IPS-15b (cell line): ENCODE measurements around the gene FARP1.
"Not testable (repeated sequence)": the region's sequence is repeated elsewhere in the genome, so short reads cannot be mapped to it uniquely, and the experiment has no call there.

Experiments used
- H3K27me3 ChIP-seq: one replicate; pipeline ENCODE4 v1.6.1; 2013; ENCODE audit warnings: low read length; ENCODE audit not compliant: control insufficient read depth, insufficient read depth
- H3K36me3 ChIP-seq: one replicate; pipeline ENCODE4 v1.6.1; 2013; ENCODE audit warnings: low read length; ENCODE audit not compliant: control insufficient read depth, insufficient read depth
- H3K4me1 ChIP-seq: one replicate; pipeline ENCODE4 v1.6.1; 2013; ENCODE audit warnings: mild to moderate bottlenecking, low read length; ENCODE audit not compliant: control insufficient read depth, insufficient read depth
- H3K4me3 ChIP-seq: one replicate; pipeline ENCODE4 v1.5.1; 2013; ENCODE audit warnings: low read depth, low read length
- H3K9ac ChIP-seq: one replicate; pipeline ENCODE4 v1.6.1; 2013; ENCODE audit warnings: low read depth, mild to moderate bottlenecking, low read length
- H3K9me3 ChIP-seq: one replicate; pipeline ENCODE4 v1.6.1; 2013; ENCODE audit warnings: mild to moderate bottlenecking, low read length; ENCODE audit not compliant: control insufficient read depth, insufficient read depth

FARP1 gene

GRCh38 chr13:98223741-98224140 is 80.8 kb downstream of the FARP1 start:
- no peak overlapping the region for H3K9ac ChIP-seq
- H3K4me1 ChIP-seq = no peaks in the 10 kb centered on the region
- no peaks in the 10 kb centered on the region for H3K27me3 ChIP-seq
- H3K36me3 ChIP-seq = no peaks in the 10 kb centered on the region
- H3K9me3 ChIP-seq = no peaks in the 10 kb centered on the region
- no peak overlapping the region for H3K4me3 ChIP-seq

GRCh38 chr13:98224557-98224956 is 81.7 kb downstream of the FARP1 start:
- Histone ChIP-seq H3K36me3 (no peaks in the 10 kb centered on the region), H3K9me3 (no peaks in the 10 kb centered on the region), H3K27me3 (no peaks in the 10 kb centered on the region), H3K4me1 (no peaks in the 10 kb centered on the region), H3K4me3 (no peak overlapping the region), H3K9ac (no peak overlapping the region)

GRCh38 chr13:98225036-98225940 is 82.4 kb downstream of the FARP1 start:
- Histone ChIP-seq H3K36me3 (no peaks in the 10 kb centered on the region), H3K27me3 (no peaks in the 10 kb centered on the region), H3K9ac (no peak overlapping the region), H3K4me3 (no peak overlapping the region), H3K9me3 (no peaks in the 10 kb centered on the region), H3K4me1 (no peaks in the 10 kb centered on the region)

GRCh38 chr13:98226496-98226895 is 83.6 kb downstream of the FARP1 start:
- H3K4me1 ChIP-seq = no peaks in the 10 kb centered on the region
- H3K9ac ChIP-seq = no peak overlapping the region
- no peaks in the 10 kb centered on the region for H3K9me3 ChIP-seq
- H3K4me3 ChIP-seq = no peak overlapping the region
- H3K36me3 ChIP-seq = no peaks in the 10 kb centered on the region
- H3K27me3 ChIP-seq = no peaks in the 10 kb centered on the region

- Histone ChIP-seq H3K36me3 (no peaks in the 10 kb centered on the region), H3K9ac (no peak overlapping the region), H3K4me1 (no peaks in the 10 kb centered on the region), H3K4me3 (no peak overlapping the region), H3K9me3 (no peaks in the 10 kb centered on the region), H3K27me3 (no peaks in the 10 kb centered on the region)
Observed at GRCh38 chr13:98228661-98229341, 85.9 kb downstream of the FARP1 start.

- not testable (repeated sequence) for H3K36me3 ChIP-seq, H3K9me3 ChIP-seq
Observed at GRCh38 chr13:98230762-98231161, 87.9 kb downstream of the FARP1 start.

GRCh38 chr13:98232456-98232855 is 89.6 kb downstream of the FARP1 start:
- H3K9ac ChIP-seq = no peak overlapping the region
- no peaks in the 10 kb centered on the region for H3K36me3 ChIP-seq
- H3K27me3 ChIP-seq = no peaks in the 10 kb centered on the region
- no peaks in the 10 kb centered on the region for H3K4me1 ChIP-seq
- no peak overlapping the region for H3K4me3 ChIP-seq
- no peaks in the 10 kb centered on the region for H3K9me3 ChIP-seq

More at GRCh38 chr13:98230762-98231161, 87.9 kb downstream of the FARP1 start:
- H3K4me1 ChIP-seq, H3K9ac ChIP-seq, H3K4me3 ChIP-seq, H3K27me3 ChIP-seq: not testable (repeated sequence)

- Histone ChIP-seq H3K4me1 (no peaks in the 10 kb centered on the region), H3K9me3 (no peaks in the 10 kb centered on the region), H3K27me3 (no peaks in the 10 kb centered on the region), H3K9ac (no peak overlapping the region), H3K36me3 (no peaks in the 10 kb centered on the region), H3K4me3 (no peak overlapping the region)
Observed at GRCh38 chr13:98233127-98233526, 90.2 kb downstream of the FARP1 start.

GRCh38 chr13:98234348-98234747 is 91.5 kb downstream of the FARP1 start:
- no peaks in the 10 kb centered on the region for H3K27me3 ChIP-seq
- peaks cover 2% of the 10 kb centered on the region for H3K4me1 ChIP-seq
- H3K36me3 ChIP-seq = no peaks in the 10 kb centered on the region
- H3K4me3 ChIP-seq = no peak overlapping the region
- no peak overlapping the region for H3K9ac ChIP-seq
- no peaks in the 10 kb centered on the region for H3K9me3 ChIP-seq

- H3K4me1 ChIP-seq = peaks cover 7% of the 10 kb centered on the region
- H3K4me3 ChIP-seq = no peak overlapping the region
- no peaks in the 10 kb centered on the region for H3K27me3 ChIP-seq
- H3K9me3 ChIP-seq = no peaks in the 10 kb centered on the region
- peaks cover 4% of the 10 kb centered on the region for H3K36me3 ChIP-seq
- H3K9ac ChIP-seq = no peak overlapping the region
Observed at GRCh38 chr13:98236197-98236596, 93.3 kb downstream of the FARP1 start.

GRCh38 chr13:98237331-98237730 is 94.4 kb downstream of the FARP1 start:
- Histone ChIP-seq H3K9me3 (no peaks in the 10 kb centered on the region), H3K9ac (no peak overlapping the region), H3K4me1 (peaks cover 7% of the 10 kb centered on the region), H3K27me3 (no peaks in the 10 kb centered on the region), H3K4me3 (no peak overlapping the region), H3K36me3 (peaks cover 4% of the 10 kb centered on the region)
